ENCODE data around the gene HOXA5. TPM values are rescaled to one million over a fixed set of nuclear protein-coding genes. Genes with fewer than 3 reads are reported as not detected.

HOXA5 gene
- total and polyA plus RNA-seq, 11 donors, result 0.07 to 2.8 (median 0.36) TPM; not detected in 7

GRCh38 chr7:27124096-27124901 is 19.2 kb downstream of the HOXA5 start:
- Histone ChIP-seq H3K9me3 (no peaks in the 10 kb centered on the region), H3K4me3 (no peak overlapping the region), H3K36me3 (no peaks in the 10 kb centered on the region), H3K27ac (peak overlapping the region in 1 of 12 donors; percentile 48), H3K4me1 (peaks cover 0 to 3% (median 0%) of the 10 kb centered on the region in 12 donors), H3K27me3 (peaks cover 35 to 99% (median 85%) of the 10 kb centered on the region in 9 donors)
- intact Hi-C loops (cut with DNase I), result no loop called here
- 22 to 34% (median 23%) methylated on average over 41 to 43 of the region's 43 CpGs for WGBS, 4 donors
- DNase-seq (no peak), ATAC-seq (no peak)
- TF ChIP-seq POLR2A (IDR thresholded peaks at IDR 0.05) (no peak), CTCF (IDR thresholded peaks at IDR 0.05) (no peak)

GRCh38 chr7:27123477-27124053 is 19.9 kb downstream of the HOXA5 start:
- H3K9me3 ChIP-seq, result no peaks in the 10 kb centered on the region
- H3K4me3 ChIP-seq, result no peak overlapping the region
- intact Hi-C loops (cut with DNase I), result no loop called here
- TF ChIP-seq POLR2A (IDR thresholded peaks at IDR 0.05) (no peak), CTCF (IDR thresholded peaks at IDR 0.05) (no peak)
- ATAC-seq, result no peak
- peaks cover 28 to 99% (median 79%) of the 10 kb centered on the region in 9 donors for H3K27me3 ChIP-seq
- no peaks in the 10 kb centered on the region for H3K36me3 ChIP-seq
- DNase-seq, result peak in 1 of 5 donors; percentile 55
- peaks cover 0 to 3% (median 0%) of the 10 kb centered on the region in 12 donors for H3K4me1 ChIP-seq
- H3K27ac ChIP-seq, result peak overlapping the region in 1 of 12 donors; percentile 48
- WGBS, 4 donors, result 27 to 41% (median 32%) methylated on average over 25 to 26 of the region's 26 CpGs

GRCh38 chr7:27123007-27123476 is 20.4 kb downstream of the HOXA5 start:
- no peak for DNase-seq
- Histone ChIP-seq H3K36me3 (no peaks in the 10 kb centered on the region), H3K27ac (peak overlapping the region in 6 of 12 donors; percentile 12 to 68 (median 55)), H3K9me3 (no peaks in the 10 kb centered on the region), H3K27me3 (peaks cover 28 to 99% (median 78%) of the 10 kb centered on the region in 9 donors), H3K4me3 (peak overlapping the region in 2 of 12 donors; percentile 30 to 49), H3K4me1 (peaks cover 0 to 3% (median 0%) of the 10 kb centered on the region in 12 donors)
- 11 to 45% (median 24%) methylated on average over 13 to 14 of the region's 14 CpGs for WGBS, 4 donors
- TF ChIP-seq POLR2A (IDR thresholded peaks at IDR 0.05) (no peak), CTCF (IDR thresholded peaks at IDR 0.05) (no peak)
- ATAC-seq, result no peak
- intact Hi-C loops (cut with DNase I), result no loop called here

All from heart left ventricle (tissue), 16 donors.